Stomach (tissue), 9 donors: ENCODE measurements around the gene EFNA1. TPM values are rescaled to one million over a fixed set of nuclear protein-coding genes. Genes with fewer than 3 reads are reported as not detected.
A peak's percentile ranks its signal among the peaks of the same experiment; 100 is the strongest.
"Not testable (repeated sequence)": the region's sequence is repeated elsewhere in the genome, so short reads cannot be mapped to it uniquely, and the experiment has no call there.

Source experiments
- DNase-seq, 2 donors: peaks; one replicate each; pipeline versions ENCODE4 v3.0.0 to v3.0.0-alpha.2; 2013 to 2019
- H3K27ac ChIP-seq, 5 donors: fragments of 200-600 bp in 4 of 5; sonication (generic) in 4 of 5; one replicate each; pipeline ENCODE4 v1.5.1; 2013 to 2019; ENCODE audit warnings: mild to moderate bottlenecking in 1 of 5, moderate library complexity in 1 of 5
- H3K27me3 ChIP-seq, 3 donors: fragments of 200-600 bp; sonication (generic); one replicate each; pipeline ENCODE4 v1.5.1; 2017 to 2019; ENCODE audit warnings: mixed run types in 1 of 3
- H3K36me3 ChIP-seq, 4 donors: fragments of 200-600 bp; sonication (generic); 1 replicate in 3 of 4; 2 replicates in 1 of 4; pipeline ENCODE4 v1.5.1; 2016 to 2019
- H3K4me1 ChIP-seq, 4 donors: fragments of 200-600 bp; sonication (generic); one replicate each; pipeline ENCODE4 v1.5.1; 2016 to 2019
- H3K4me3 ChIP-seq, 4 donors: fragments of 200-600 bp; sonication (generic) in 3 of 4; one replicate each; pipeline ENCODE4 v1.5.1; 2016 to 2019; ENCODE audit warnings: mild to moderate bottlenecking in 1 of 4
- H3K9me3 ChIP-seq, 4 donors: fragments of 200-600 bp; sonication (generic); one replicate each; pipeline ENCODE4 v1.5.1; 2016 to 2019
- EP300 ChIP-seq: sonication (generic); formaldehyde crosslinking; IDR thresholded peaks from one replicate; pipeline ENCODE4 v1.6.1; 2017; ENCODE audit warnings: antibody characterized with exemption
- POLR2A ChIP-seq, 4 donors: fragments of 450-650 bp; IDR thresholded peaks; one replicate each; pipeline ENCODE4 v1.6.1; 2016; ENCODE audit warnings: antibody characterized with exemption in 4 of 4, control low read depth in 2 of 4, mild to moderate bottlenecking in 1 of 4, moderate library complexity in 1 of 4
- POLR2AphosphoS5 ChIP-seq, 3 donors: sonication (generic); formaldehyde crosslinking; IDR thresholded peaks; one replicate each; pipeline ENCODE4 v1.6.1; 2016; ENCODE audit warnings: antibody characterized with exemption in 3 of 3
- WGBS, 5 donors: extraction: QIAGEN DNeasy Blood & Tissue Kit in 3 of 5; methylation state at CpG; one replicate each; pipeline versions ENCODE4 v1.1.5 to v1.1.7; 2013 to 2018; 5-methylcytosine and 5-hydroxymethylcytosine counted together
- intact Hi-C: fragments of 100-400 bp; cut with DNase I; formaldehyde crosslinking; loops from one replicate; pipeline ENCODE4 v1.15.1; 2023; ENCODE audit warnings: low total_unique reads
- polyA plus RNA-seq, 3 donors: library from polyadenylated mRNA; stranded (reverse); fragments of 200-250 nt; gene quantifications; one replicate each; pipeline ENCODE4 v1.2.3, GENCODE V29; 2013
- total RNA-seq, 5 donors: library from RNA; depleted of rRNA; stranded (reverse); fragments of >200 nt; gene quantifications; one replicate each; pipeline versions ENCODE4 v1.1.0 to v1.2.3, GENCODE V29; 2014 to 2016
- TF ChIP-seq, protein P1 (sequence below), 7 experiments: fragments of 450-650 bp in 4 of 7; fragments of 200-600 bp in 3 of 7; sonication (generic) in 3 of 7; IDR thresholded peaks; one replicate each; pipeline ENCODE4 v1.5.1; 2016 to 2019; ENCODE audit warnings: antibody characterized with exemption in 7 of 7, control low read depth in 2 of 7, mild to moderate bottlenecking in 1 of 7
- donor health status: healthy with polysubstance abuse.
- donor health status: Bipolar disorder and iron deficiency.
- donor health status: healthy.

The EFNA1 gene
- total and polyA plus RNA-seq, 8 donors: 12.2 to 75.3 (median 36.5) TPM

- no peak for DNase-seq
- TF ChIP-seq EP300 (no peak), POLR2AphosphoS5 (IDR thresholded peaks at IDR 0.05) (no peak), POLR2A (IDR thresholded peaks at IDR 0.05) (no peak)
- TF ChIP-seq, protein P1, sequence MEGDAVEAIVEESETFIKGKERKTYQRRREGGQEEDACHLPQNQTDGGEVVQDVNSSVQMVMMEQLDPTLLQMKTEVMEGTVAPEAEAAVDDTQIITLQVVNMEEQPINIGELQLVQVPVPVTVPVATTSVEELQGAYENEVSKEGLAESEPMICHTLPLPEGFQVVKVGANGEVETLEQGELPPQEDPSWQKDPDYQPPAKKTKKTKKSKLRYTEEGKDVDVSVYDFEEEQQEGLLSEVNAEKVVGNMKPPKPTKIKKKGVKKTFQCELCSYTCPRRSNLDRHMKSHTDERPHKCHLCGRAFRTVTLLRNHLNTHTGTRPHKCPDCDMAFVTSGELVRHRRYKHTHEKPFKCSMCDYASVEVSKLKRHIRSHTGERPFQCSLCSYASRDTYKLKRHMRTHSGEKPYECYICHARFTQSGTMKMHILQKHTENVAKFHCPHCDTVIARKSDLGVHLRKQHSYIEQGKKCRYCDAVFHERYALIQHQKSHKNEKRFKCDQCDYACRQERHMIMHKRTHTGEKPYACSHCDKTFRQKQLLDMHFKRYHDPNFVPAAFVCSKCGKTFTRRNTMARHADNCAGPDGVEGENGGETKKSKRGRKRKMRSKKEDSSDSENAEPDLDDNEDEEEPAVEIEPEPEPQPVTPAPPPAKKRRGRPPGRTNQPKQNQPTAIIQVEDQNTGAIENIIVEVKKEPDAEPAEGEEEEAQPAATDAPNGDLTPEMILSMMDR (IDR thresholded peaks at IDR 0.05): no peak
- intact Hi-C loops: no loop called here
- Histone ChIP-seq H3K4me1 (no peaks in the 10 kb centered on the region), H3K36me3 (no peaks in the 10 kb centered on the region), H3K4me3 (no peak overlapping the region), H3K27me3 (no peaks in the 10 kb centered on the region), H3K27ac (no peak overlapping the region), H3K9me3 (no peaks in the 10 kb centered on the region)
- whole genome bisulfite sequencing, 5 donors: 71 to 79% (median 75%) methylated on average over 8 of the region's 8 CpGs
Observed at GRCh38 chr1:155160128-155160527, 32.5 kb downstream of the EFNA1 start.

DNA sequence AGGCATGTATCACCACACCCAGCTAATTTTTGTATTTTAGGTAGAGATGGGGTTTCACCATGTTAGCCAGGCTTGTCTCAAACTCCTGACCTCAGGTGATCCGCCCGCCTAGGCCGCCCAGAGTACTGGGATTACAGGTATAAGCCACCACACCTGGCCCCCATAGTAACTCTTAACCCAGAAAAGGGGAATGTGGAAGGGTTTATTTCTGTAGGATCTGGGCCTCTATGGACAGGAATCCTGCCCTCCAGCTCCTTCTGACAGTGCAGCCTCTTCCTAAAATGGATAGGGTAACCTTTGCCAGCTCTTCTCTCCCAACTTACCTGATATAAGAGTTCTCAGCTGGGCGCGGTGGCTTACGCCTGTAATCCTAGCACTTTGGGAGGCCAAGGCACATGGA, 35.0 kb downstream of the EFNA1 start:
- H3K27ac ChIP-seq, intact Hi-C loops, H3K36me3 ChIP-seq, H3K27me3 ChIP-seq, H3K9me3 ChIP-seq, H3K4me3 ChIP-seq, DNase-seq: not testable (repeated sequence)
- 95 to 99% (median 97%) methylated on average over 6 of the region's 6 CpGs for WGBS, 5 donors
- H3K4me1 ChIP-seq: peaks cover 10 to 18% (median 11%) of the 10 kb centered on the region in 4 donors

DNA sequence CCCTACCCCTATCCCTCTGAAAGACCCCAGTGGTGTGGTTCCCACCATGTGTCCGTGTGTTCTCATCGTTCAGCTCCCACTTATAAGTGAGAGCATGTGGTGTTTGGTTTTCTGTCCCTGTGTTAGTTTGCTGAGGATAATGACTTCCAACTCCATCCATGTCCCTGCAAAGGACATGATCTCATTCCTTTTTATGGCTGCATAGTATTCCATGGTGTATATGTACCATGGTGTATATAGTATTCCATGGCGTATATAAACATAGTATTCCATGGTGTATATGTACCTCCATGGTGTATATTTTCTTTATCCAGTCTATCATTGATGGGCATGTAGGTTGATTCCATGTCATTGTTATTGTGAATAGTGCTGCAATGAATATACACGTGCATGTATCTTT, 36.1 kb downstream of the EFNA1 start:
- WGBS, 5 donors: 93 to 98% (median 94%) methylated on average over 4 of the region's 4 CpGs
- H3K4me3 ChIP-seq, intact Hi-C loops, H3K27me3 ChIP-seq, H3K36me3 ChIP-seq, DNase-seq, H3K27ac ChIP-seq, H3K9me3 ChIP-seq: not testable (repeated sequence)
- peaks cover 13 to 24% (median 17%) of the 10 kb centered on the region in 4 donors for H3K4me1 ChIP-seq

DNA sequence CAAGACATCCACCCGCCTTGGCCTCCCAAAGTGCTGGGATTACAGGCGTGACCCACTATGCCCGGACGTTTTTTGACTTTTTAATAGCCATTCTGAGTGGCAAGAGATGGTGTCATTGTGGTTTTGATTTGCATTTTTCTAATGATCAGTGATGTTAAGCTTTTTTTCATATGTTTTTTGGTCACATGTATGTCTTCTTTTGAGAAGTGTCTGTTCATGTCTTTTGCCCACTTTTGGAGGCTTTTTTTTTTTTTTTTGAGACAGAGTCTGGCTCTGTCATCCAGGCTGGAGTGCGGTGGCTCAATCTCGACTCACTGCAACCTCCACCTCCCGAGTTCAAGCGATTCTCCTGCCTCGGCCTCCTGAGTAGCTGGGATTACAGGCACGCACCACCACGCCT, 36.9 kb downstream of the EFNA1 start:
- intact Hi-C loops: loop anchor here (5.0 kb wide), 1 partner anchor 72 kb away; no protein-coding TSS in a partner anchor
- 88 to 99% (median 94%) methylated on average over 11 of the region's 11 CpGs for WGBS, 5 donors

DNA sequence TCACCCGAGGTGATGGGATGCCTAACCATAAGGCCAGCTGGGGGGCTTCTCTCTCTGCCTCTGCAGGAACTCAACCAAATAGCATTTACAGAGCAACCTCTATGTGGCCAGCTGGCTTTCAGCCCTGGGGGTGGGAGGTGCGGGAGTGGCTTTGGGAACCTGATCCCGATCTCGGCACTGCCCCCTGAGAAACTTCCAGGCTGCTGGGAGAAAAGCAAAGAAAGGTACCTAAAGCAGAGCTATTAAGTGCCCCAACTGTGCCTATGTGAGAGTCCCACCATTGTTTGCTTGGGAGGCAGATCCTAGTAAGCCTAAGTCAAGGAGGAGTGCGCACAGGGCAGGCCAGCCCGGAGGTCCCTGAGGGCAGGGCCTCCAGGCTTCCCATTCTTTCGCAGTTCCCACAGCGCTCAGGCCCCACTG, 38.4 kb downstream of the EFNA1 start:
- peak in 1 of 2 donors; percentile 28 for DNase-seq
- intact Hi-C loops: loop anchor here (5.0 kb wide), 1 partner anchor 74 kb away; no protein-coding TSS in a partner anchor
- H3K27me3 ChIP-seq: peaks cover 0 to 5% (median 0%) of the 10 kb centered on the region in 3 donors
- H3K9me3 ChIP-seq: no peaks in the 10 kb centered on the region
- peaks cover 13 to 28% (median 17%) of the 10 kb centered on the region in 4 donors for H3K4me1 ChIP-seq
- 53 to 72% (median 64%) methylated on average over 8 of the region's 8 CpGs for WGBS, 5 donors
- no peak overlapping the region for H3K4me3 ChIP-seq
- TF ChIP-seq POLR2AphosphoS5 (IDR thresholded peaks at IDR 0.05): no peak
- no peak for TF ChIP-seq EP300
- TF ChIP-seq, protein P1 (IDR thresholded peaks at IDR 0.05): no peak
- TF ChIP-seq POLR2A (IDR thresholded peaks at IDR 0.05): no peak
- H3K27ac ChIP-seq: peak overlapping the region in 4 of 5 donors; percentile 35 to 74 (median 64)
- peaks cover 6 to 26% (median 25%) of the 10 kb centered on the region in 4 donors for H3K36me3 ChIP-seq

More for the DNA sequence above, 36.9 kb downstream of the EFNA1 start:
- not testable (repeated sequence) for H3K27me3 ChIP-seq, H3K9me3 ChIP-seq, H3K4me3 ChIP-seq, H3K27ac ChIP-seq, DNase-seq
- Histone ChIP-seq H3K4me1 (peaks cover 13 to 24% (median 17%) of the 10 kb centered on the region in 4 donors), H3K36me3 (peaks cover 4 to 11% (median 11%) of the 10 kb centered on the region in 4 donors)

DNA sequence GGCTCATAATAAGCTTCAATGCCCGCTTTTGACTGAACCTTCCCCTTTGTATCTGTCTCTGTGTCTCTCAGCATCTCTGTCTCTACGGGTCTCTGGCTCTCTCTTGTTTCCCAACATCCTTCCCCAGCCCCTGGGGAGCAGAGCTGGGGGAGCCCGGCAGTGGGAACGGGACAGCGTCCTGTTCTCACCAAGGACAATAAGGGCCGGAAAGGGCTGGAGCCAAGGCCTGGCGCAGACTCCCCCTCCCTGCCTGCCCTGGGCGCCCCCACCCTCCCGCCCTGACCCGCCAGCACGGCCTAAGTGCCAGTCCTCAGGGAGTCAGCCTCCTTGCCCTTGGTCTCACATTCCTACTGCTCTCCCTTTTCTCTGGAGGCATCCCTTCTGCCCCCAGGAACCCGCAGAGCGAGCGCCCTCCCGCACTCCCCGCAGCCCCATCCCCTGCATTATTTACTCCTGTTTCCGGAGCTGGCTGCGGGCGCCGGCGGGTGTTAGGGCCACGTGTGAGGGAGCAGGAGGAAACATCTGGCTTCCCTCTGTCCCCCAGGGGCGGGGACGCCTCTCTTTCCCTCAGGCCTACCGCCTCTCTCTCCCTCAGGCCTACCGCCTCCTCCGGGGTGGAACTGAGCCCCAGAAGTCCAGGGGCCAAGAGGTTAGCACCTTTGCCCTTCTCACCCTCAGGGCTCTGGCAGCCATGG, 38.9 kb downstream of the EFNA1 start:
- peak in 1 of 2 donors; percentile 86 for DNase-seq
- H3K4me1 ChIP-seq: peaks cover 13 to 32% (median 19%) of the 10 kb centered on the region in 4 donors
- peak overlapping the region; percentile 41 to 74 (median 57) for H3K27ac ChIP-seq
- WGBS, 5 donors: 37 to 44% (median 39%) methylated on average over 23 to 27 of the region's 27 CpGs
- H3K9me3 ChIP-seq: no peaks in the 10 kb centered on the region
- TF ChIP-seq POLR2AphosphoS5 (IDR thresholded peaks at IDR 0.05) (no peak), EP300 (no peak), POLR2A (IDR thresholded peaks at IDR 0.05) (no peak)
- TF ChIP-seq, protein P1 (IDR thresholded peaks at IDR 0.05): no peak
- peaks cover 0 to 5% (median 0%) of the 10 kb centered on the region in 3 donors for H3K27me3 ChIP-seq
- intact Hi-C loops: loop anchor here (5.0 kb wide), 1 partner anchor 74 kb away; no protein-coding TSS in a partner anchor
- peaks cover 6 to 26% (median 25%) of the 10 kb centered on the region in 4 donors for H3K36me3 ChIP-seq
- peak overlapping the region in 1 of 4 donors; percentile 24 for H3K4me3 ChIP-seq
